LNCaP clone FGC (cell line): ENCODE data around the gene MYOM3.

ENCODE experiments used
- DNase-seq: peaks from one replicate; pipeline ENCODE4 v3.0.0-alpha.2; 2011; ENCODE audit warnings: low read depth
- H3K4me3 ChIP-seq: 2 replicates; pipeline ENCODE4 v1.5.1; 2011; ENCODE audit warnings: mild to moderate bottlenecking, low read depth, low read length, control low read depth
- TF ChIP-seq, protein P1 (sequence below): IDR thresholded peaks from 2 replicates; pipeline ENCODE4 v1.5.1; 2012; ENCODE audit warnings: mild to moderate bottlenecking; ENCODE audit not compliant: control insufficient read depth, insufficient read depth; ENCODE audit errors: extremely low read depth

Gene MYOM3

DNA sequence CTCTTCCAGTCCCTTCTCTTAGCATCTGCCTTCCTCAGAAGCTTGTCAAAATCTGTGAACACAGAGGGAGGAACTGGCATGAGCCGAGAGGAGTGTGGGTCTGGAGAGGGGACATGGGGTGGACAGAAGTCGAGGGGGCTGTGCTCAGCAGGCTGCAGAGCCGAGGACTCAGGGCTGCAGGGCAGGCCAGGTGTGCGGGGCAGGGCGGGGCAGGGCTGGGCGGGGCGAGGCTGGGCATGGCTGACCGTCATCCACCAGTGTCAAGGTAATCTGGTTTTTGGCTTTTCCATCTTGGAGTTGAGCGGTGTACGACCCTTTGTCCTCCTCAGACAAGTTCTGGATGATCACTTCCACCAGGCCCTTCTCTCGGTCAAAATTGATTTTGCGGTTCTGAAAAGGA is 44.0 kb downstream of the MYOM3 start:
- no peak for DNase-seq
- TF ChIP-seq, protein P1, sequence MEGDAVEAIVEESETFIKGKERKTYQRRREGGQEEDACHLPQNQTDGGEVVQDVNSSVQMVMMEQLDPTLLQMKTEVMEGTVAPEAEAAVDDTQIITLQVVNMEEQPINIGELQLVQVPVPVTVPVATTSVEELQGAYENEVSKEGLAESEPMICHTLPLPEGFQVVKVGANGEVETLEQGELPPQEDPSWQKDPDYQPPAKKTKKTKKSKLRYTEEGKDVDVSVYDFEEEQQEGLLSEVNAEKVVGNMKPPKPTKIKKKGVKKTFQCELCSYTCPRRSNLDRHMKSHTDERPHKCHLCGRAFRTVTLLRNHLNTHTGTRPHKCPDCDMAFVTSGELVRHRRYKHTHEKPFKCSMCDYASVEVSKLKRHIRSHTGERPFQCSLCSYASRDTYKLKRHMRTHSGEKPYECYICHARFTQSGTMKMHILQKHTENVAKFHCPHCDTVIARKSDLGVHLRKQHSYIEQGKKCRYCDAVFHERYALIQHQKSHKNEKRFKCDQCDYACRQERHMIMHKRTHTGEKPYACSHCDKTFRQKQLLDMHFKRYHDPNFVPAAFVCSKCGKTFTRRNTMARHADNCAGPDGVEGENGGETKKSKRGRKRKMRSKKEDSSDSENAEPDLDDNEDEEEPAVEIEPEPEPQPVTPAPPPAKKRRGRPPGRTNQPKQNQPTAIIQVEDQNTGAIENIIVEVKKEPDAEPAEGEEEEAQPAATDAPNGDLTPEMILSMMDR: no peak
- no peak overlapping the region for H3K4me3 ChIP-seq

DNA sequence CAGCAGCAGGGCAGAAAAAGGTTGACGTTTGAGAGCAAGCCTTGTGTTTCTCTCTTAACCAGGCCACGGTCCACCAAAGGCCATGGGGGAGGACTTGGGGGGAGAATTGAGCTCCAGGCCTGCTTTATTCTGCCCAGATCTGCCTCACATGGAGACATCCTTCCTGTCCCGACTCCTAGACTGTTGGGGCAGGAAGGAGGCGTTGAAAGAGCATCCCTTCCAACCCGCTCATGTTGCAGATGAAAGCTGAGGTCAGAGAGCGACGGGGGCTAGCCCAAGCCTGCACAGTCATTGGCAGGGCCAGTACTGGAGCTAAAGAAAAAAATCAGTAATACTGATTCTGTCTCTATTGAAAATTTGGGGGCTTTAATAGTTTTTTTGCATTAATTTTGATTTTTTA is 46.6 kb downstream of the MYOM3 start:
- DNase-seq: no peak
- TF ChIP-seq, protein P1: no peak
- H3K4me3 ChIP-seq: no peak overlapping the region

DNA sequence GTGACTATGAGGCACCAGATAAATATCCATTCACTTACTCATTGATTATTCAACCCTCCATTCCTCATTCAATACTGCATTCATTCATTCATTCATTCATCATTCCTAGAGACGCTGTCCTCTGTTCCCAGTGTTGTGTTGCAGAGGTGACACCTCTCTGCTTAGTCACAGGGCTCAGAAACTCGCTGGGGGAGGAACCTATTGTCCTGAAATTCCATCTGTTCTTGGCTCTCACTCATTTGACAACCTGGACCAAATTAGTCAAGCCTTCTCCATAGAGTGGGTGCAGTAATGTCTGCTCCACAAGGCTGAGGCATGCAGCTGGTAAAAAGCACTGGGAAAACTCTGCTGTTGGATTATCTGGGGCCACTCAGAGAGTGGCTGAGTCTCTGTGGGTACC is 49.7 kb downstream of the MYOM3 start:
- no peak for DNase-seq
- H3K4me3 ChIP-seq: no peak overlapping the region
- TF ChIP-seq, protein P1: no peak

DNA sequence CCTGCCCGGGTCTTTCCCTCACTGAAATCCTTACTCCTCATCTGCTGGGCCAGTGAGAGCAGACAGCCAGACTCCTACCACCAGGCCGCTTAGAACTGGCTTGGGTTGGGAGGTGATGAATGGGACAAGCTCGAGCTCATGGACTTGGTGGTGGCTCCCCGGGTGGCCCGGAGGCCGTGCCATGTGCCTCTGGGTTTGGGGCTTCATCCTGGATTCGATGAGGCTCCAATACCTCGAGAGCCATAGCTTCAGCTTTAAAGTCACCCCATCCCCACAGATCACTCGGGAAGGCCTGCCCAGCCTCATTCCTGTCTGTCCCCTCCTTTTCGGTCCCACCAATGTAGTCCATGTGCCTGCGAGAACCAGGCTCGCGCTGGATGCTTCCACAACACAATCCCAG is 51.5 kb downstream of the MYOM3 start:
- no peak for DNase-seq
- no peak overlapping the region for H3K4me3 ChIP-seq
- TF ChIP-seq, protein P1: no peak

DNA sequence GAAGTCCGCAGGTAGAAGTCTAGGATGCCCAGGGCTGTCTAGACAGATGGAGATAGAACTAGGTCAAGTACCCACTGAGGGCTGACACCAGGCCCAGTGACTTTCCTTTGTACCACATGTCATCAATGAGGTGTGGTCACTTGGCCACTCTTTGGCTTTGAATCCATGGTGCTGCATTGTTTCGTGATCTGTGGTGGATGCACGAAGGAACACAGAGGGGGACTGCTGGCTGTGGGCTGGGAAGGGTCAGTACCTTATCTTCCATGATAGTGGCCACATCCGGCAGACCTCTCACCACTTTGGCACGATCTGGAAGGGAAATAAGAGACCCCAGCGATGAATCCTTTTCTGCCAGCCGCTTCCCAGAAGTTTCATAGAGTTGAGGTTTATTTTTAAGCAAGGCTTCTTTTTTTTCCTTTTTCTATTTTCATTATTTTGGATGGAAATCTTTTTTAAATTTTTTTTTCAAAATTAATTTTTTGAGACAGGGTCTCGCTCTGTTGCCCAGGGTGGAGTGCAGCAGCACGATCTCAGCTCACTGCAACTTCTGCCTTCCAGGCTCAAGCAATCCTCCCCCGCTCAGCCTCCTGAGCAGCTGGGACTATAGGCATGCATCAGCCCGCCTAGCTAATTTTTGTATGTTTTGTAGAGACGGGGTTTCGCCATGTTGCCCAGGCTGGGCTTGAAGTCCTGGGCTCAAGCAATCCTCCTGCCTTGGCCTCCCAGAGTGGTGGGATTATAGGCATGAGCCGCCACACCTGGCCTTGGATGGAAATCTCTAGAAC is 53.1 kb downstream of the MYOM3 start:
- no peak for DNase-seq

DNA sequence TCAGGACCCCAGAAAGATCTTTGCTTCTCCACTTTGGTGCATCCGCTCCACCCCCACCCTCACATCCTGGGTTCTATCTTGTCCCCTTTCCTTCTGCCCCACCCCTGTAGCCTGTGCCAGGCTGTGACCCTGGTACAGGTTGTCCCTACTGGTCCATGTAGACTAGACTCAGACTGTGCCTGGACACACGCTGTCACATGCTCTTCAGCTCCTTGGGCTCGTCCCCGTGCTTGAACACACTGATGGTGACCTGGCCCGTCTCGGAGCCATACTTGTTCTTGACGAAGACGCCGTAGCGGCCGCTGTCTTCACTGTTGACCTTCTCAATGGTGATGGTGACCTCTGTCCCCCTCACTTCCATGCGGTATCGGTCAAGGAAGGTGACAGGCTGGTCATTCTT is 54.8 kb downstream of the MYOM3 start:
- no peak overlapping the region for H3K4me3 ChIP-seq
- TF ChIP-seq, protein P1: no peak
- no peak for DNase-seq

More for the DNA sequence above, 53.1 kb downstream of the MYOM3 start:
- TF ChIP-seq, protein P1: no peak
- H3K4me3 ChIP-seq: no peak overlapping the region

DNA sequence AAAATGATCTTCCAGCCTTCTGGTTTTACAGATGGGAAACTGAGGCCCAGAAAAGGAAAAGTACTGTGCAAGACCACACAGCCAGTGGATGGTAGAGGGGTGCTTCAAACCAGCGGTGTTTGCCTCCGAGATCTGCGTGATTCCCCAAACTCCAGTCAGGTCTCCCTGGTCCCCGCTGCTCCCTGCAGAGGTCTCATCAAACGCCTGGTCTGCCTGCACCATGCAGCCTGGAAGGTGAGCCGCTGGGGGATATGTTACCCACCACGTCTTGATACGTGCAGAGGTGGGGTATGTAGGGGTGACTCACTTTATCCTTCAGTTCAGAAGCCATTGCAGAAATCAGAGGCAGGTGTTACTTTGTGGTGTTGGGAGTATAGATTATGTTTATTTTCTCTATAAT is 56.3 kb downstream of the MYOM3 start:
- TF ChIP-seq, protein P1: no peak
- H3K4me3 ChIP-seq: no peak overlapping the region
- DNase-seq: no peak
